GM10248 (cell line): ENCODE data around the gene B4GALT2.

Experiments used
- CTCF ChIA-PET: fragments of 300-600 bp; sonication (Branson Sonifier 250); formaldehyde crosslinking; extraction: SDS; loops from one replicate; lab custom pipeline; 2021; ENCODE audit warnings: antibody characterized with exemption; lab: Yijun Ruan, JAX
- POLR2A ChIA-PET: fragments of 350-650 bp; sonication (Branson Sonifier 250); formaldehyde crosslinking; extraction: SDS; loops from one replicate; lab custom pipeline; 2020; ENCODE audit warnings: antibody characterized with exemption; lab: Yijun Ruan, JAX
- DNase-seq: peaks from one replicate; pipeline ENCODE4 v3.0.0; 2012; ENCODE audit errors: extremely low spot score
- TF ChIP-seq, protein P1 (sequence below): IDR thresholded peaks from 2 replicates; pipeline ENCODE4 v1.5.1; 2012; ENCODE audit warnings: mild to moderate bottlenecking, low read depth; ENCODE audit errors: extremely low read depth, missing control alignments, control extremely low read depth

The B4GALT2 gene

DNA sequence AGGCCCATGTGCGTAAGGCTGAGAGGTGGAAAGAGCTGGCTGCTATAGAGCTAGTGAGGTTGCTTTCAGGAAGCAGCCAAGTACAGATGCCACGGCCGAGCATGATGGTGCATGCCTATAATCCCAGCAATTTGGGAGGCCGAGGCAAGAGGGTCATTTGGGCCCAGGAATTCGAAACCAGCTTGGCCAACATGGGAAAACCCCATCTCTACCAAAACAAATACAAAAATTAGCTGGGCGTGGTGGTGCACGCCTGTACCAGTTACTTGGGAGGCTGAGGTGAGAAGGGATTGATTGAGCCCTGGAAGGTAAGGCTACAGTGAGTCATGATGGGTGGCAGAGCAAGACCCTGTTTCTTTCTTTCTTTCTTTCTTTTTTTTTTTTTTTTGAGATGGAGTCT, 15.1 kb downstream of the B4GALT2 start:
- TF ChIP-seq, protein P1, sequence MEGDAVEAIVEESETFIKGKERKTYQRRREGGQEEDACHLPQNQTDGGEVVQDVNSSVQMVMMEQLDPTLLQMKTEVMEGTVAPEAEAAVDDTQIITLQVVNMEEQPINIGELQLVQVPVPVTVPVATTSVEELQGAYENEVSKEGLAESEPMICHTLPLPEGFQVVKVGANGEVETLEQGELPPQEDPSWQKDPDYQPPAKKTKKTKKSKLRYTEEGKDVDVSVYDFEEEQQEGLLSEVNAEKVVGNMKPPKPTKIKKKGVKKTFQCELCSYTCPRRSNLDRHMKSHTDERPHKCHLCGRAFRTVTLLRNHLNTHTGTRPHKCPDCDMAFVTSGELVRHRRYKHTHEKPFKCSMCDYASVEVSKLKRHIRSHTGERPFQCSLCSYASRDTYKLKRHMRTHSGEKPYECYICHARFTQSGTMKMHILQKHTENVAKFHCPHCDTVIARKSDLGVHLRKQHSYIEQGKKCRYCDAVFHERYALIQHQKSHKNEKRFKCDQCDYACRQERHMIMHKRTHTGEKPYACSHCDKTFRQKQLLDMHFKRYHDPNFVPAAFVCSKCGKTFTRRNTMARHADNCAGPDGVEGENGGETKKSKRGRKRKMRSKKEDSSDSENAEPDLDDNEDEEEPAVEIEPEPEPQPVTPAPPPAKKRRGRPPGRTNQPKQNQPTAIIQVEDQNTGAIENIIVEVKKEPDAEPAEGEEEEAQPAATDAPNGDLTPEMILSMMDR: no peak
- POLR2A ChIA-PET: no interaction called here
- DNase-seq: no peak
- CTCF ChIA-PET: interaction anchor here (1.3 to 6.4 kb wide), 5 partner anchors 9 to 659 kb away, joined by 3 to 59 read pairs (median 6); no protein-coding TSS in a partner anchor

DNA sequence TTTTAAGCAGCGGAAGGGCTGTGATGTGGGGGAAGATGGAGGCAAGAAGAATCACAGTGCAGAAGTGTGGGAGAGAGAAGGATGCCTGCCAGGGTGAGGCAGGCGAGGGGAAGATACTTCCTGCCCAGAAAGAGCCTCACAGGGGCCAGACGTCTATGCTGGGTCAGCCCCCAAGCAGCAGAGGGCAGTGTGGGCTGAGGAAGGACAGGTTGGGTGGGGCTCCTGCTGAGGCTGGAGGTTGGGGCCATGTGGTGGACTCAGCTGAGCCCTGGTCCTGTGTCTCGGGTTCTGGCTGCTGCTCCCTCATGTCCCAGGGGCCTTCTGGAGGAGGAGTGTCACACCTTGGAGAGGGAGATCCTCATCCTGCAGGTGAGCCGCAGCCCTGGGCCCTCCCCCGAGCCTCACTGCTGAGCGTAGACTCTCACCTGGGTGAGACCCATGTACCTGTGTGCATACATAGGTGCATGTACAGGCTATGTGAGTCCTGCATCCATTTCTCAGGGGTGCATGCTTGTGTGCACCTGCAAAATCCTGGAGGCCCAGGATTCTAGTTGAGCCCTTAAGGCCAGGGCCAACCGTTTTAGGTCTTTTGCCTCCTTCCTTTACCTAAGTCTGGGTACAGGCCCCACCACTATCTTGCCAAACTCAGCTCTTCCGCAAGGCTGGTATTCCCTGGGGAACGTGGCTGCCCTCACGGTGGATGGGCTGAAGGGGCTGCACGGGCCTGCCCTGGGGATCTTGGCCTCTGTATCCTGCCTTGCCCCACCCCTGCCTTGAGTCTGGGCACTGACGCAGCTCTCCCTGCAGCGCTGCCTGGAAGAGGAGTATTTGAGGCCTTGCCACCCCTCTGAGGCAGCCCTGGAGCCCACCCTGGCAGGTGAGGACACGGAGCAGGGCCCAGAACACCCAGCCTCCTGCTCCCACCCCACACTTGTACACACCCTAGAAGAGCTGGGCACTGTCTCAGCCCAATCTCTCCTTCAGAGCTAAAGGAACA, 16.1 kb downstream of the B4GALT2 start:
- ChIA-PET POLR2A (no interaction called here), CTCF (interaction anchor here (0.7 to 6.4 kb wide), 6 partner anchors 8 to 54 kb away, joined by 3 to 59 read pairs (median 6); no protein-coding TSS in a partner anchor)
- peak; percentile 55 for DNase-seq
- TF ChIP-seq, protein P1: peak; percentile 27

DNA sequence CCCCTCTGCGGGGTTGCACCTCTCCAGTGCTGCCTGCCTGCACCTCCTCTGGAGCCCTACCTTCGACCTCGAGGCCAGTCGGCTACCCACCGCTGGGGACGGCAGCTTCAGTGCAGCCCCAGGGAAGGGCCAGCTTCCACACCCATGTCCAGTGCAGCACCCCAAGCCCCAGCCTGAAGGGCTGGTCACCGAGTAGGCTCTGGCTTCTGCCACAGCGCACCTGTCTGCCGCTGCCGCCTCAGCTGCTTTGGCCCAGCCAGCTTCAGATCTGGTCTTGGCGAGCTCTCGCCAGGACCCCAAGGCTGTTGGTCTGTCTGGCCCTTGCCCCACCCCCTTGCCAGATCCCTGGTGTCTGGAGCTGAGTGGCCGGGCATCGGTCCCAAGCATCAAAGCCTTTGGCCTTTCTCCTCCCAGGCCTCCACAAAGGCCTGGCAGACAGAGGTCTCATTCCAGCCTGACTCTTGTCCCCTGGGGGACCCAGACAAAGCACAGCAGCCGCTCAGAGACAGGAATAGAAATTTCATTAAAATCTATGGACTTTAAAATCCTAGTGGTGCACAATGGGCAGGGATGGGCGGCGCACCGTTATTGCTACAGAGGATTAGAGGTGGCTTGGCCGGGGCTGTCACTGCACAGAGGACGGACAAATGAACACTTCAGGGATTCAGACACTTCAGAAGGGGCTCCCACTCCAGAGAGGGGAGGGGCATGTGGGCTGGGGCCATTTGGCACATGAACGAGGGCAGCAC, 17.1 kb downstream of the B4GALT2 start:
- TF ChIP-seq, protein P1: no peak
- POLR2A ChIA-PET: no interaction called here
- CTCF ChIA-PET: interaction anchor here (1.6 to 6.4 kb wide), 3 partner anchors 10 to 53 kb away, joined by 7 to 59 read pairs (median 23); no protein-coding TSS in a partner anchor
- no peak for DNase-seq

GRCh38 chr1:43996733-43997115, 17.7 kb downstream of the B4GALT2 start:
- TF ChIP-seq, protein P1: no peak
- POLR2A ChIA-PET: no interaction called here
- CTCF ChIA-PET: interaction anchor here (5.8 to 6.4 kb wide), 2 partner anchors 9 to 40 kb away, joined by 23 to 59 read pairs; no protein-coding TSS in a partner anchor
- DNase-seq: no peak

GRCh38 chr1:43997295-43997999, 18.4 kb downstream of the B4GALT2 start:
- ChIA-PET POLR2A (no interaction called here), CTCF (interaction anchor here (5.8 to 6.4 kb wide), 2 partner anchors 8 to 39 kb away, joined by 23 to 59 read pairs; no protein-coding TSS in a partner anchor)
- TF ChIP-seq, protein P1: no peak
- DNase-seq: no peak

DNA sequence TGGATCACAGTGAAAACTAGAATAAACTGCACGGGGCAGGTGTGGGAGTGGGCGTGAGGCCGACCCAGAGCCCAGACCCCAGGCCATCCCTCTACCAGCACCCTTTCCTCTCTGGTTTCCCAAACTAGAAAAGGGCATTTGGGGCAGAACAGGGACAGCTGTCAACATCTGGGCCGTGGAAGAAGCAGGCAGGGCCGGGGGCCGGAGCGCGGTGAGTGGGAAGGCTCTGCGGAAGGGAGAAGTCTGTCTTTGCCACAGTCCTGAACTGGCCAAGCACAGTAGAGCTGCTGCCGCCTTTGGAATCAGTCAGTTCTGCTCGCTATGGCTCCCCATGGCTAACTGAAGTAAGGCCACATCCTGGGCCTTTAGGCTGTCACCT, 19.0 kb downstream of the B4GALT2 start:
- DNase-seq: no peak
- ChIA-PET POLR2A (no interaction called here), CTCF (interaction anchor here (2.4 kb wide), 1 partner anchor 49 kb away, joined by 15 read pairs; no protein-coding TSS in a partner anchor)
- TF ChIP-seq, protein P1: no peak
